Tibial nerve (tissue), 3 donors: ENCODE measurements around the gene CDH13.

Experiments
- POLR2A ChIP-seq, 2 donors: fragments of 450-650 bp; IDR thresholded peaks; one replicate each; pipeline ENCODE4 v1.6.1; 2017; ENCODE audit warnings: antibody characterized with exemption in 2 of 2, mild to moderate bottlenecking in 2 of 2, moderate library complexity in 2 of 2
- TF ChIP-seq, protein P1 (sequence below), 5 experiments: fragments of 200-600 bp in 3 of 5; fragments of 450-650 bp in 2 of 5; sonication (generic) in 3 of 5; IDR thresholded peaks; one replicate each; pipeline ENCODE4 v1.5.1; 2016 to 2019; ENCODE audit warnings: antibody characterized with exemption in 5 of 5, mild to moderate bottlenecking in 3 of 5, moderate library complexity in 2 of 5

DNA sequence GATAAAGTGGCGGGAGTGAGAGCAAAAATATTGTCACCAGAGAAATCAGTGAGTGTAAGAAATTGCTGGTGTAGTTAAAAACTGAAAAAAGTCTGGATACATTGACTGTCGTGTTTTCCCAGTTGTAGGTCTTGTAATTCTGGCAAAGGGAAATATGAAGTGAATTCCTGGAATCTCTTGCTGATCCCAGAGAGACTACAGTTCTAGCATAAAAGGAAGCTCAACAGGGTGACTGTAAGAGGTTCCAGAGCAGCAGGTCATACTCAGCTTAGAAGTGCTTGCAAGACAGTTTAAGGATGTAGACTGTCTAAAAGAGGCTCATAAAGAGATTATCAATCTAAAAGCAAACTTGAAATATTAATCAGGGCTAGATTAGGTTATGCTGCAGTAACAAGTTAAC, 890.2 kb downstream of the CDH13 start:
- TF ChIP-seq, protein P1, sequence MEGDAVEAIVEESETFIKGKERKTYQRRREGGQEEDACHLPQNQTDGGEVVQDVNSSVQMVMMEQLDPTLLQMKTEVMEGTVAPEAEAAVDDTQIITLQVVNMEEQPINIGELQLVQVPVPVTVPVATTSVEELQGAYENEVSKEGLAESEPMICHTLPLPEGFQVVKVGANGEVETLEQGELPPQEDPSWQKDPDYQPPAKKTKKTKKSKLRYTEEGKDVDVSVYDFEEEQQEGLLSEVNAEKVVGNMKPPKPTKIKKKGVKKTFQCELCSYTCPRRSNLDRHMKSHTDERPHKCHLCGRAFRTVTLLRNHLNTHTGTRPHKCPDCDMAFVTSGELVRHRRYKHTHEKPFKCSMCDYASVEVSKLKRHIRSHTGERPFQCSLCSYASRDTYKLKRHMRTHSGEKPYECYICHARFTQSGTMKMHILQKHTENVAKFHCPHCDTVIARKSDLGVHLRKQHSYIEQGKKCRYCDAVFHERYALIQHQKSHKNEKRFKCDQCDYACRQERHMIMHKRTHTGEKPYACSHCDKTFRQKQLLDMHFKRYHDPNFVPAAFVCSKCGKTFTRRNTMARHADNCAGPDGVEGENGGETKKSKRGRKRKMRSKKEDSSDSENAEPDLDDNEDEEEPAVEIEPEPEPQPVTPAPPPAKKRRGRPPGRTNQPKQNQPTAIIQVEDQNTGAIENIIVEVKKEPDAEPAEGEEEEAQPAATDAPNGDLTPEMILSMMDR (IDR thresholded peaks at IDR 0.05), result no peak
- TF ChIP-seq POLR2A (IDR thresholded peaks at IDR 0.05), result no peak
